Vagina (tissue), 2 donors: ENCODE data around the gene PCGF2. TPM values are rescaled to one million over a fixed set of nuclear protein-coding genes. Genes with fewer than 3 reads are reported as not detected.
A peak's percentile ranks its signal among the peaks of the same experiment; 100 is the strongest.

ENCODE experiments used
- DNase-seq, 2 donors: peaks; one replicate each; pipeline ENCODE4 v3.0.0-alpha.2; 2017; ENCODE audit errors: extremely low spot score in 2 of 2
- H3K27ac ChIP-seq: fragments of 200-600 bp; sonication (generic); one replicate; pipeline ENCODE4 v1.5.1; 2019
- H3K27me3 ChIP-seq: fragments of 200-600 bp; sonication (generic); one replicate; pipeline ENCODE4 v1.5.1; 2019
- H3K36me3 ChIP-seq, 2 donors: fragments of 200-600 bp; sonication (generic); one replicate each; pipeline ENCODE4 v1.5.1; 2017 to 2019
- H3K4me1 ChIP-seq: fragments of 200-600 bp; sonication (generic); one replicate; pipeline ENCODE4 v1.5.1; 2019
- H3K4me3 ChIP-seq, 2 donors: fragments of 200-600 bp; sonication (generic); 1 replicate in 1 of 2; 2 replicates in 1 of 2; pipeline ENCODE4 v1.5.1; 2016 to 2019
- H3K9me3 ChIP-seq: fragments of 200-600 bp; sonication (generic); one replicate; pipeline ENCODE4 v1.5.1; 2019
- CTCF ChIP-seq, 3 experiments: fragments of 450-650 bp in 2 of 3; fragments of 200-600 bp in 1 of 3; sonication (generic) in 1 of 3; IDR thresholded peaks; one replicate each; pipeline ENCODE4 v1.5.1; 2017 to 2019; ENCODE audit warnings: antibody characterized with exemption in 3 of 3, mild to moderate bottlenecking in 2 of 3, moderate library complexity in 2 of 3
- POLR2A ChIP-seq, 2 donors: fragments of 450-650 bp; IDR thresholded peaks; one replicate each; pipeline ENCODE4 v1.6.1; 2017; ENCODE audit warnings: antibody characterized with exemption in 2 of 2, mild to moderate bottlenecking in 2 of 2, moderate library complexity in 2 of 2
- POLR2AphosphoS5 ChIP-seq, 2 donors: sonication (generic); formaldehyde crosslinking; IDR thresholded peaks; one replicate each; pipeline ENCODE4 v1.9.0; 2017; ENCODE audit warnings: antibody characterized with exemption in 2 of 2, mild to moderate bottlenecking in 2 of 2, low read depth in 1 of 2; ENCODE audit not compliant: insufficient read depth in 1 of 2
- intact Hi-C: fragments of 100-400 bp; cut with DNase I; formaldehyde crosslinking; loops from one replicate; pipeline ENCODE4 v1.15.1; 2023
- total RNA-seq: library from RNA; depleted of rRNA; stranded (reverse); fragments of >200 nt; gene quantifications from one replicate; pipeline ENCODE4 v1.2.3, GENCODE V29; 2016

The PCGF2 gene
- total RNA-seq, 1 donor from 2014 or later, result 25.8 TPM

- Histone ChIP-seq H3K4me1 (peaks cover 41% of the 10 kb centered on the region), H3K4me3 (peak overlapping the region in 1 of 2 donors; percentile 28), H3K27me3 (no peaks in the 10 kb centered on the region), H3K9me3 (no peaks in the 10 kb centered on the region), H3K27ac (peak overlapping the region; percentile 59), H3K36me3 (peaks cover 0 to 20% of the 10 kb centered on the region in 2 donors)
- no peak for DNase-seq
- intact Hi-C loops, result loop anchor here (5.0 kb wide), 1 partner anchor 40 kb away; no protein-coding TSS in a partner anchor
- no peak for TF ChIP-seq POLR2AphosphoS5 (IDR thresholded peaks at IDR 0.05; ENCODE audit: insufficient read depth in 1 of 2, low read depth in 1 of 2)
Measured at GRCh38 chr17:38741921-38742410, 6.2 kb downstream of the PCGF2 start.

- Histone ChIP-seq H3K36me3 (peaks cover 0 to 22% of the 10 kb centered on the region in 2 donors), H3K27me3 (no peaks in the 10 kb centered on the region), H3K4me3 (no peak overlapping the region), H3K9me3 (no peaks in the 10 kb centered on the region), H3K4me1 (peaks cover 36% of the 10 kb centered on the region), H3K27ac (no peak overlapping the region)
- no peak for DNase-seq
- intact Hi-C loops, result loop anchor here (5.0 kb wide), 1 partner anchor 39 kb away; no protein-coding TSS in a partner anchor
- no peak for TF ChIP-seq POLR2A (IDR thresholded peaks at IDR 0.05)
- no peak for TF ChIP-seq POLR2AphosphoS5 (IDR thresholded peaks at IDR 0.05; ENCODE audit: insufficient read depth in 1 of 2, low read depth in 1 of 2)
- no peak for TF ChIP-seq CTCF (IDR thresholded peaks at IDR 0.05)
Measured at GRCh38 chr17:38741461-38741860, 6.7 kb downstream of the PCGF2 start.

GRCh38 chr17:38740806-38741205 lies 7.3 kb downstream of the PCGF2 start:
- no peaks in the 10 kb centered on the region for H3K9me3 ChIP-seq
- H3K27ac ChIP-seq, result no peak overlapping the region
- no peak for DNase-seq
- TF ChIP-seq CTCF (IDR thresholded peaks at IDR 0.05) (no peak), POLR2AphosphoS5 (IDR thresholded peaks at IDR 0.05; ENCODE audit: insufficient read depth in 1 of 2, low read depth in 1 of 2) (no peak), POLR2A (IDR thresholded peaks at IDR 0.05) (no peak)
- no peak overlapping the region for H3K4me3 ChIP-seq
- no peaks in the 10 kb centered on the region for H3K27me3 ChIP-seq
- peaks cover 29% of the 10 kb centered on the region for H3K4me1 ChIP-seq
- intact Hi-C loops, result loop anchor here (5.0 kb wide), 1 partner anchor 39 kb away; no protein-coding TSS in a partner anchor
- peaks cover 0 to 27% of the 10 kb centered on the region in 2 donors for H3K36me3 ChIP-seq

- H3K4me1 ChIP-seq, result peaks cover 30% of the 10 kb centered on the region
- no peak for TF ChIP-seq CTCF (IDR thresholded peaks at IDR 0.05)
- TF ChIP-seq POLR2AphosphoS5 (IDR thresholded peaks at IDR 0.05; ENCODE audit: insufficient read depth in 1 of 2, low read depth in 1 of 2), result no peak
- no peak for TF ChIP-seq POLR2A (IDR thresholded peaks at IDR 0.05)
Measured at GRCh38 chr17:38740044-38740443, 8.1 kb downstream of the PCGF2 start.

GRCh38 chr17:38739305-38739704 lies 8.8 kb downstream of the PCGF2 start:
- Histone ChIP-seq H3K27ac (no peak overlapping the region), H3K36me3 (peaks cover 0 to 30% of the 10 kb centered on the region in 2 donors), H3K9me3 (no peaks in the 10 kb centered on the region), H3K27me3 (no peaks in the 10 kb centered on the region), H3K4me3 (no peak overlapping the region), H3K4me1 (peaks cover 36% of the 10 kb centered on the region)
- TF ChIP-seq POLR2AphosphoS5 (IDR thresholded peaks at IDR 0.05; ENCODE audit: insufficient read depth in 1 of 2, low read depth in 1 of 2) (no peak), POLR2A (IDR thresholded peaks at IDR 0.05) (no peak), CTCF (IDR thresholded peaks at IDR 0.05) (no peak)
- intact Hi-C loops, result no loop called here
- DNase-seq, result no peak

More at GRCh38 chr17:38740044-38740443, 8.1 kb downstream of the PCGF2 start:
- Histone ChIP-seq H3K36me3 (peaks cover 0 to 30% of the 10 kb centered on the region in 2 donors), H3K27ac (no peak overlapping the region), H3K9me3 (no peaks in the 10 kb centered on the region), H3K4me3 (no peak overlapping the region), H3K27me3 (no peaks in the 10 kb centered on the region)
- intact Hi-C loops, result loop anchor here (5.0 kb wide), 1 partner anchor 38 kb away; no protein-coding TSS in a partner anchor
- no peak for DNase-seq
